H1 (cell line): ENCODE measurements around the gene FCER1A. TPM values are rescaled to one million over a fixed set of nuclear protein-coding genes. Genes with fewer than 3 reads are reported as not detected.

ENCODE experiments used
- CTCF ChIA-PET: fragments of 300-600 bp; sonication (Branson Sonifier 250); formaldehyde crosslinking; loops from one replicate; lab custom pipeline; 2021; ENCODE audit not compliant: partially characterized antibody; lab: Charles Lee
- POLR2A ChIA-PET: fragments of 300-600 bp; sonication (Branson Sonifier 250); formaldehyde crosslinking; loops from one replicate; lab custom pipeline; 2021; ENCODE audit warnings: inconsistent platforms; ENCODE audit not compliant: partially characterized antibody; lab: Charles Lee
- DNase-seq, 2 experiments: peaks; one replicate each; pipeline versions ENCODE4 v3.0.0 to v3.0.0-alpha.2; 2010 to 2022; ENCODE audit warnings: low spot score in 2 of 2, low read depth in 1 of 2, mixed read lengths in 1 of 2
- FAIRE-seq: peaks from 2 replicates; lab custom pipeline; 2011; peaks lifted over from hg19 to GRCh38; lab: Jason Lieb, UNC
- H2AFZ ChIP-seq: 2 replicates; pipeline ENCODE4 v1.8.1; 2012; ENCODE audit warnings: low read length, inconsistent platforms
- H2AK5ac ChIP-seq: 2 replicates; pipeline ENCODE4 v1.6.1; 2013; ENCODE audit warnings: low read depth, low read length
- H2BK120ac ChIP-seq: replicated peaks from 2 replicates; pipeline ENCODE3; 2013; ENCODE audit warnings: low read depth, low read length, inconsistent platforms
- H2BK12ac ChIP-seq: 2 replicates; pipeline ENCODE4 v1.6.1; 2013; ENCODE audit warnings: low read depth, low read length
- H2BK15ac ChIP-seq: 2 replicates; pipeline ENCODE4 v1.6.1; 2013; ENCODE audit warnings: low read length
- H2BK20ac ChIP-seq: 2 replicates; pipeline ENCODE4 v1.6.1; 2013; ENCODE audit warnings: low read length
- H2BK5ac ChIP-seq: 2 replicates; pipeline ENCODE4 v1.6.1; 2013; ENCODE audit warnings: low read depth, low read length
- H3K14ac ChIP-seq: 2 replicates; pipeline ENCODE4 v1.6.1; 2013; ENCODE audit warnings: inconsistent platforms; ENCODE audit not compliant: insufficient read length
- H3K18ac ChIP-seq: 2 replicates; pipeline ENCODE4 v1.6.1; 2013; ENCODE audit warnings: low read length; ENCODE audit errors: extremely low read depth
- H3K23ac ChIP-seq: 2 replicates; pipeline ENCODE4 v1.6.1; 2013; ENCODE audit warnings: inconsistent platforms; ENCODE audit not compliant: insufficient read length
- H3K23me2 ChIP-seq: 2 replicates; pipeline ENCODE4 v1.6.1; 2013; ENCODE audit warnings: low read depth, low read length
- H3K27ac ChIP-seq: 2 replicates; pipeline ENCODE4 v1.6.1; 2011; ENCODE audit warnings: low read depth, low read length, inconsistent platforms
- H3K27me3 ChIP-seq, 4 experiments: replicated peaks in 1 of 4; 1 replicate in 1 of 4; 2 replicates in 3 of 4; pipeline versions ENCODE4 v1.6.1 to v1.8.1; 2011 to 2013; ENCODE audit warnings: low read length in 3 of 4, mild to moderate bottlenecking in 3 of 4, inconsistent platforms in 2 of 4, mixed read lengths in 2 of 4, moderate library complexity in 1 of 4; ENCODE audit not compliant: control insufficient read depth in 3 of 4, insufficient read depth in 3 of 4; ENCODE audit errors: extremely low read depth in 1 of 4
- H3K36me3 ChIP-seq, 4 experiments: 2 replicates each; pipeline versions ENCODE4 v1.6.1 to v1.8.1; 2011 to 2013; ENCODE audit warnings: mild to moderate bottlenecking in 4 of 4, low read length in 3 of 4, moderate library complexity in 2 of 4, control low read depth in 1 of 4, inconsistent platforms in 1 of 4; ENCODE audit not compliant: insufficient read depth in 4 of 4, control insufficient read depth in 2 of 4
- H3K4ac ChIP-seq: replicated peaks from 2 replicates; pipeline ENCODE3; 2013; ENCODE audit warnings: low read length, low read depth, mixed read lengths, inconsistent platforms; ENCODE audit not compliant: insufficient read length
- H3K4me1 ChIP-seq, 4 experiments: replicated peaks in 1 of 4; 1 replicate in 1 of 4; 2 replicates in 3 of 4; pipeline versions ENCODE4 v1.6.1 to v1.8.1; 2011 to 2013; ENCODE audit warnings: low read length in 3 of 4, inconsistent platforms in 2 of 4, mixed read lengths in 1 of 4; ENCODE audit not compliant: insufficient read depth in 4 of 4, control insufficient read depth in 3 of 4
- H3K4me2 ChIP-seq, 2 experiments: 2 replicates each; pipeline versions ENCODE4 v1.6.1 to v1.8.1; 2011 to 2013; ENCODE audit warnings: low read depth in 2 of 2, low read length in 2 of 2, control low read depth in 1 of 2, inconsistent platforms in 1 of 2, mild to moderate bottlenecking in 1 of 2; ENCODE audit not compliant: insufficient read depth in 1 of 2
- H3K4me3 ChIP-seq, 4 experiments: fragments of 200-600, 300-600 bp in 1 of 4; sonication (generic), shearing (Covaris generic), sonication (Bioruptor Twin) in 1 of 4; 2 replicates each; pipeline versions ENCODE4 v1.5.1 to v1.8.1; 2011 to 2016; ENCODE audit warnings: low read length in 4 of 4, low read depth in 3 of 4, control low read depth in 2 of 4, inconsistent platforms in 2 of 4, mild to moderate bottlenecking in 2 of 4, mixed read lengths in 1 of 4, moderate library complexity in 1 of 4; ENCODE audit not compliant: insufficient read depth in 2 of 4; ENCODE audit errors: extremely low read depth in 1 of 4
- H3K56ac ChIP-seq: replicated peaks from 2 replicates; pipeline ENCODE3; 2013; ENCODE audit warnings: low read depth, mild to moderate bottlenecking, mixed read lengths, low read length, inconsistent platforms; ENCODE audit not compliant: insufficient read length
- H3K79me1 ChIP-seq: 2 replicates; pipeline ENCODE4 v1.6.1; 2013; ENCODE audit warnings: low read depth, low read length, control low read depth
- H3K79me2 ChIP-seq, 2 experiments: 2 replicates each; pipeline versions ENCODE4 v1.6.1 to v1.8.1; 2012 to 2013; ENCODE audit warnings: low read length in 2 of 2, mild to moderate bottlenecking in 2 of 2, inconsistent platforms in 1 of 2; ENCODE audit not compliant: insufficient read depth in 2 of 2, control insufficient read depth in 1 of 2
- H3K9ac ChIP-seq, 4 experiments: replicated peaks in 1 of 4; 1 replicate in 1 of 4; 2 replicates in 3 of 4; pipeline versions ENCODE4 v1.6.1 to v1.8.1; 2011 to 2013; ENCODE audit warnings: low read depth in 3 of 4, low read length in 3 of 4, control low read depth in 2 of 4, mild to moderate bottlenecking in 2 of 4, moderate library complexity in 2 of 4, inconsistent platforms in 1 of 4; ENCODE audit errors: extremely low read depth in 1 of 4
- H3K9me3 ChIP-seq, 2 experiments: 2 replicates each; pipeline versions ENCODE4 v1.6.1 to v1.8.1; 2012 to 2013; ENCODE audit warnings: mild to moderate bottlenecking in 2 of 2, moderate library complexity in 2 of 2, control low read depth in 1 of 2, inconsistent platforms in 1 of 2, low read depth in 1 of 2, low read length in 1 of 2, mixed read lengths in 1 of 2; ENCODE audit not compliant: insufficient read depth in 2 of 2
- H4K20me1 ChIP-seq, 2 experiments: replicated peaks in 1 of 2; 2 replicates each; pipeline versions ENCODE3 to v1.8.1; 2011 to 2013; ENCODE audit warnings: inconsistent platforms in 2 of 2, low read length in 2 of 2, mild to moderate bottlenecking in 1 of 2; ENCODE audit not compliant: insufficient read depth in 2 of 2, control insufficient read depth in 1 of 2
- H4K5ac ChIP-seq: 2 replicates; pipeline ENCODE4 v1.6.1; 2013; ENCODE audit warnings: low read length, low read depth, mixed read lengths, inconsistent platforms; ENCODE audit not compliant: insufficient read length
- H4K8ac ChIP-seq: 2 replicates; pipeline ENCODE4 v1.8.0; 2013; ENCODE audit warnings: mild to moderate bottlenecking, moderate library complexity, low read length, inconsistent platforms; ENCODE audit not compliant: insufficient read depth; ENCODE audit errors: extremely low read depth
- H4K91ac ChIP-seq: replicated peaks from 2 replicates; pipeline ENCODE3; 2013; ENCODE audit warnings: low read length, mixed read lengths, inconsistent platforms; ENCODE audit not compliant: insufficient read length
- BACH1 ChIP-seq: IDR thresholded peaks from 2 replicates; pipeline ENCODE4 v1.6.1; 2012; ENCODE audit warnings: low read length, improper control_type of control experiment
- CTBP2 ChIP-seq: IDR thresholded peaks from 2 replicates; pipeline ENCODE4 v1.7.0; 2011; ENCODE audit warnings: borderline replicate concordance, mild to moderate bottlenecking, moderate library complexity, mixed read lengths, low read length; ENCODE audit not compliant: insufficient read depth, insufficient read length
- E2F6 ChIP-seq: IDR thresholded peaks from 2 replicates; pipeline ENCODE4 v1.6.1; 2012; ENCODE audit warnings: inconsistent platforms
- KDM1A ChIP-seq: fragments of 200-600, 300-600 bp; sonication (generic); IDR thresholded peaks from 2 replicates; pipeline ENCODE4 v1.7.1; 2016; ENCODE audit warnings: mild to moderate bottlenecking, low read length, borderline replicate concordance
- SIX5 ChIP-seq: IDR thresholded peaks from 2 replicates; pipeline ENCODE4 v1.6.1; 2011; ENCODE audit warnings: mild to moderate bottlenecking, low read depth, low read length
- TCF12 ChIP-seq: IDR thresholded peaks from 2 replicates; pipeline ENCODE4 v1.6.1; 2011; ENCODE audit warnings: low read depth, mild to moderate bottlenecking, low read length
- WGBS, 2 experiments: shearing (Covaris generic) in 1 of 2; methylation state at CpG; one replicate each; pipeline versions ENCODE4 v1.1.6 to v1.1.7; 2013 to 2015; ENCODE audit warnings: low lambda C conversion rate in 2 of 2, mixed read lengths in 2 of 2, inconsistent platforms in 1 of 2, low coverage in 1 of 2, missing lambda C conversion rate in 1 of 2; ENCODE audit not compliant: insufficient replicate concordance in 2 of 2, insufficient coverage in 1 of 2, insufficient read length in 1 of 2; ENCODE audit errors: extremely low coverage in 1 of 2, missing lambda C conversion rate in 1 of 2; 5-methylcytosine and 5-hydroxymethylcytosine counted together
- polyA plus RNA-seq, 7 experiments: library from polyadenylated mRNA; depleted of rRNA in 3 of 7; stranded (reverse) in 5 of 7; unstranded in 2 of 7; fragments of >200 nt in 5 of 7; fragments of 200-250 nt in 2 of 7; gene quantifications; 1 replicate in 5 of 7; 2 replicates in 1 of 7; 4 replicates in 1 of 7; pipeline versions ENCODE4 v1.2.1 to v1.2.3, GENCODE V29; 2011 to 2013; ENCODE audit warnings: missing spikeins in 2 of 7, mixed read lengths in 2 of 7
- total RNA-seq: library from RNA; stranded (reverse); fragmentation: NEBNext Ultra II Directional; extraction: Animal tissue kit (Norgen Biotek cat#: 25700); gene quantifications from 2 replicates; pipeline ENCODE4 v1.2.1, GENCODE V29; 2021

FCER1A gene
- total and polyA plus RNA-seq, 2 of the 8 experiments (the other 6 are each of a cell fraction or from before 2014, with no cell fraction given), result not detected

GRCh38 chr1:159291424-159291823, 10.7 kb upstream of the FCER1A start:
- 86% methylated on average over 1 of the region's 1 CpG; no CpG with 5 or more reads in 1 of the 2 experiments for WGBS, 2 experiments
- ChIA-PET POLR2A (no interaction called here), CTCF (no interaction called here)
- no peak for TF ChIP-seq SIX5
- TF ChIP-seq KDM1A, result no peak
- no peak for TF ChIP-seq E2F6
- TF ChIP-seq BACH1, result no peak
- TF ChIP-seq CTBP2, result no peak
- no peak for TF ChIP-seq TCF12

More at GRCh38 chr1:159291424-159291823, 10.7 kb upstream of the FCER1A start:
- DNase-seq (no peak), FAIRE-seq (no peak)
- no peak overlapping the region for H2BK120ac ChIP-seq
- no peak overlapping the region for H3K9ac ChIP-seq
- no peak overlapping the region for H2BK20ac ChIP-seq
- H3K36me3 ChIP-seq, result no peaks in the 10 kb centered on the region
- H2AK5ac ChIP-seq, result no peak overlapping the region
- H2BK5ac ChIP-seq, result no peak overlapping the region
- H3K56ac ChIP-seq, result no peak overlapping the region
- H4K20me1 ChIP-seq, result no peaks in the 10 kb centered on the region
- H3K9me3 ChIP-seq, result peaks cover 33 to 34% of the 10 kb centered on the region in 2 experiments
- no peaks in the 10 kb centered on the region for H3K79me2 ChIP-seq
- no peak overlapping the region for H2AFZ ChIP-seq
- H3K27ac ChIP-seq, result no peak overlapping the region
- H3K14ac ChIP-seq, result no peak overlapping the region
- no peak overlapping the region for H3K4me2 ChIP-seq
- H2BK15ac ChIP-seq, result no peak overlapping the region
- H3K79me1 ChIP-seq, result no peaks in the 10 kb centered on the region
- no peak overlapping the region for H4K91ac ChIP-seq
- no peak overlapping the region for H3K4ac ChIP-seq
- H2BK12ac ChIP-seq, result no peak overlapping the region
- H3K18ac ChIP-seq, result no peak overlapping the region
- no peaks in the 10 kb centered on the region for H3K23me2 ChIP-seq
- H4K5ac ChIP-seq, result no peak overlapping the region
- H3K23ac ChIP-seq, result no peak overlapping the region
- H4K8ac ChIP-seq, result no peak overlapping the region
- no peaks in the 10 kb centered on the region for H3K4me1 ChIP-seq
- no peak overlapping the region for H3K4me3 ChIP-seq
- H3K27me3 ChIP-seq, result no peaks in the 10 kb centered on the region
